Neural cell (in vitro differentiated cells): ENCODE results near the gene RYR1. TPM values are rescaled to one million over a fixed set of nuclear protein-coding genes. Genes with fewer than 3 reads are reported as not detected.

ENCODE experiments used
- H2AFZ ChIP-seq: fragments of 200-600, 300-800 bp; sonication (generic), shearing (Covaris generic); 2 replicates; pipeline ENCODE4 v1.6.0; 2014; ENCODE audit warnings: low read depth, mild to moderate bottlenecking, antibody characterized with exemption, low read length, moderate library complexity
- H3F3A ChIP-seq: fragments of 200-600 bp; shearing (Covaris generic); 2 replicates; pipeline ENCODE4 v1.6.1; 2016; ENCODE audit warnings: mild to moderate bottlenecking, moderate library complexity, mixed read lengths, antibody characterized with exemption, low read length; ENCODE audit not compliant: insufficient read depth, poor library complexity, severe bottlenecking
- H3K27ac ChIP-seq: fragments of 200-600, 300-800 bp; sonication (generic), shearing (Covaris generic); 2 replicates; pipeline ENCODE4 v1.5.1; 2014; ENCODE audit warnings: mild to moderate bottlenecking, low read length, moderate library complexity
- H3K27me3 ChIP-seq: fragments of 300-800, 200-600 bp; sonication (generic), shearing (Covaris generic); 2 replicates; pipeline ENCODE4 v1.6.0; 2014; ENCODE audit warnings: mild to moderate bottlenecking, low read depth, low read length, moderate library complexity; ENCODE audit not compliant: insufficient read depth
- H3K36me3 ChIP-seq: fragments of 300-800, 200-600 bp; sonication (generic), shearing (Covaris generic); 2 replicates; pipeline ENCODE4 v1.5.1; 2014; ENCODE audit warnings: mild to moderate bottlenecking, antibody characterized with exemption, low read length, moderate library complexity; ENCODE audit not compliant: insufficient read depth
- H3K4me2 ChIP-seq: fragments of 300-800, 200-600 bp; sonication (generic), shearing (Covaris generic); 2 replicates; pipeline ENCODE4 v1.6.0; 2014; ENCODE audit warnings: mild to moderate bottlenecking, low read length
- H3K4me3 ChIP-seq: fragments of 300-800, 200-600 bp; sonication (generic), shearing (Covaris generic); 2 replicates; pipeline ENCODE4 v1.5.1; 2014; ENCODE audit warnings: mild to moderate bottlenecking, low read length, moderate library complexity
- H3K79me2 ChIP-seq: fragments of 200-600 bp; shearing (Covaris generic); replicated peaks from 2 replicates; pipeline ENCODE4 v1.6.0; 2014; ENCODE audit warnings: mild to moderate bottlenecking, low read length, moderate library complexity; ENCODE audit not compliant: insufficient read depth
- H3K9ac ChIP-seq: fragments of 300-800, 200-600 bp; sonication (generic), shearing (Covaris generic); 2 replicates; pipeline ENCODE4 v1.6.1; 2016; ENCODE audit warnings: mild to moderate bottlenecking, low read length, mixed read lengths
- H3K9me2 ChIP-seq: fragments of 200-600 bp; shearing (Covaris generic); 2 replicates; pipeline ENCODE4 v1.6.1; 2016; ENCODE audit warnings: mild to moderate bottlenecking, low read length, mixed read lengths; ENCODE audit not compliant: insufficient read depth
- H3K9me3 ChIP-seq: fragments of 200-600, 300-800 bp; sonication (generic), shearing (Covaris generic); 2 replicates; pipeline ENCODE4 v1.6.1; 2016; ENCODE audit warnings: mild to moderate bottlenecking, mixed run types, low read length, moderate library complexity, mixed read lengths
- H4K20me1 ChIP-seq: fragments of 200-600 bp; shearing (Covaris generic); 2 replicates; pipeline ENCODE4 v1.6.1; 2016; ENCODE audit warnings: mild to moderate bottlenecking, mixed run types; ENCODE audit not compliant: insufficient read depth
- EP300 ChIP-seq: fragments of 450-650 bp; conservative IDR thresholded peaks from 2 replicates; pipeline ENCODE4 v1.6.1; 2014; ENCODE audit warnings: antibody characterized with exemption, mild to moderate bottlenecking, moderate library complexity; ENCODE audit not compliant: poor library complexity, severe bottlenecking
- EZH2 ChIP-seq: fragments of 200-600, 300-800 bp; shearing (Covaris generic), sonication (generic); IDR thresholded peaks from 2 replicates; pipeline ENCODE4 v1.6.1; 2014; ENCODE audit warnings: antibody characterized with exemption, low read length, borderline replicate concordance, mild to moderate bottlenecking; ENCODE audit not compliant: insufficient read depth, poor library complexity, severe bottlenecking
- MXI1 ChIP-seq: fragments of 450-650 bp; conservative IDR thresholded peaks from 2 replicates; pipeline ENCODE4 v1.6.1; 2014; ENCODE audit warnings: antibody characterized with exemption, mild to moderate bottlenecking; ENCODE audit not compliant: poor library complexity, severe bottlenecking
- POLR2AphosphoS5 ChIP-seq: IDR thresholded peaks from 2 replicates; pipeline ENCODE4 v1.6.1; 2012
- RAD21 ChIP-seq: fragments of 450-650 bp; conservative IDR thresholded peaks from 2 replicates; pipeline ENCODE4 v1.6.1; 2014; ENCODE audit warnings: antibody characterized with exemption, mild to moderate bottlenecking, moderate library complexity
- SMC3 ChIP-seq: fragments of 450-650 bp; conservative IDR thresholded peaks from 2 replicates; pipeline ENCODE4 v1.6.1; 2014; ENCODE audit warnings: antibody characterized with exemption, mild to moderate bottlenecking, moderate library complexity; ENCODE audit not compliant: poor library complexity
- TAF1 ChIP-seq: IDR thresholded peaks from 2 replicates; pipeline ENCODE4 v1.6.1; 2012; ENCODE audit warnings: low read depth
- polyA plus RNA-seq: library from polyadenylated mRNA; depleted of rRNA; stranded (reverse); fragments of >200 nt; gene quantifications from 2 replicates; pipeline ENCODE4 v1.2.3, GENCODE V29; 2014
- TF ChIP-seq, protein P1 (sequence below): IDR thresholded peaks from 2 replicates; pipeline ENCODE4 v1.6.1; 2012; ENCODE audit warnings: borderline replicate concordance
- TF ChIP-seq, protein P2 (sequence below): fragments of 450-650 bp; IDR thresholded peaks from 2 replicates; pipeline ENCODE4 v1.5.1; 2014; ENCODE audit warnings: antibody characterized with exemption, mild to moderate bottlenecking, moderate library complexity; ENCODE audit not compliant: poor library complexity, severe bottlenecking

The RYR1 gene
- polyA plus RNA-seq, 1 donor from 2014 or later, result 0.69 TPM

DNA sequence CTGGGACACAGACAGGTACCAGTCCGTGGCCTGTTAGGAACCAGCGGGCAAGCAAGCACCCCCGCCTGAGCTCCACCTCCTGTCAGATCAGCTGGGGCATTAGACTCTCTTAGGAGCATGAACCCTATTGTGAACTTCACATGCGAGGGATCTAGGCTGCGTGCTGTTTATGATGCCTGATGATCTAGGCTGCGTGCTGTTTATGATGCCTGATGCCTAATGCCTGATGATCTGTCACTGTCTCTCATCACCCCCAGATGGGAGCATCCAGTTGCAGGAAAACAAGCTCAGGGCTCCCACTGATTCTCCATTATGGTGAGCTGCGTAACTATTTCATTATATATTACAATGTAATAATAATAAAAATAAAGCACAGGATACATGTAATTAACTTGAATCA is 11.1 kb upstream of the RYR1 start:
- Histone ChIP-seq H3K27me3 (no peaks in the 10 kb centered on the region), H3K4me3 (no peak overlapping the region), H3K36me3 (no peaks in the 10 kb centered on the region), H3F3A (no peaks in the 10 kb centered on the region), H3K9me3 (no peaks in the 10 kb centered on the region), H3K79me2 (no peaks in the 10 kb centered on the region), H3K9ac (no peak overlapping the region), H3K4me2 (no peak overlapping the region), H4K20me1 (no peaks in the 10 kb centered on the region), H3K27ac (no peak overlapping the region), H2AFZ (no peak overlapping the region), H3K9me2 (no peaks in the 10 kb centered on the region)
- no peak for TF ChIP-seq POLR2AphosphoS5
- no peak for TF ChIP-seq RAD21
- no peak for TF ChIP-seq SMC3
- TF ChIP-seq, protein P1, sequence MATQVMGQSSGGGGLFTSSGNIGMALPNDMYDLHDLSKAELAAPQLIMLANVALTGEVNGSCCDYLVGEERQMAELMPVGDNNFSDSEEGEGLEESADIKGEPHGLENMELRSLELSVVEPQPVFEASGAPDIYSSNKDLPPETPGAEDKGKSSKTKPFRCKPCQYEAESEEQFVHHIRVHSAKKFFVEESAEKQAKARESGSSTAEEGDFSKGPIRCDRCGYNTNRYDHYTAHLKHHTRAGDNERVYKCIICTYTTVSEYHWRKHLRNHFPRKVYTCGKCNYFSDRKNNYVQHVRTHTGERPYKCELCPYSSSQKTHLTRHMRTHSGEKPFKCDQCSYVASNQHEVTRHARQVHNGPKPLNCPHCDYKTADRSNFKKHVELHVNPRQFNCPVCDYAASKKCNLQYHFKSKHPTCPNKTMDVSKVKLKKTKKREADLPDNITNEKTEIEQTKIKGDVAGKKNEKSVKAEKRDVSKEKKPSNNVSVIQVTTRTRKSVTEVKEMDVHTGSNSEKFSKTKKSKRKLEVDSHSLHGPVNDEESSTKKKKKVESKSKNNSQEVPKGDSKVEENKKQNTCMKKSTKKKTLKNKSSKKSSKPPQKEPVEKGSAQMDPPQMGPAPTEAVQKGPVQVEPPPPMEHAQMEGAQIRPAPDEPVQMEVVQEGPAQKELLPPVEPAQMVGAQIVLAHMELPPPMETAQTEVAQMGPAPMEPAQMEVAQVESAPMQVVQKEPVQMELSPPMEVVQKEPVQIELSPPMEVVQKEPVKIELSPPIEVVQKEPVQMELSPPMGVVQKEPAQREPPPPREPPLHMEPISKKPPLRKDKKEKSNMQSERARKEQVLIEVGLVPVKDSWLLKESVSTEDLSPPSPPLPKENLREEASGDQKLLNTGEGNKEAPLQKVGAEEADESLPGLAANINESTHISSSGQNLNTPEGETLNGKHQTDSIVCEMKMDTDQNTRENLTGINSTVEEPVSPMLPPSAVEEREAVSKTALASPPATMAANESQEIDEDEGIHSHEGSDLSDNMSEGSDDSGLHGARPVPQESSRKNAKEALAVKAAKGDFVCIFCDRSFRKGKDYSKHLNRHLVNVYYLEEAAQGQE, result no peak
- TF ChIP-seq TAF1, result no peak
- TF ChIP-seq, protein P2, sequence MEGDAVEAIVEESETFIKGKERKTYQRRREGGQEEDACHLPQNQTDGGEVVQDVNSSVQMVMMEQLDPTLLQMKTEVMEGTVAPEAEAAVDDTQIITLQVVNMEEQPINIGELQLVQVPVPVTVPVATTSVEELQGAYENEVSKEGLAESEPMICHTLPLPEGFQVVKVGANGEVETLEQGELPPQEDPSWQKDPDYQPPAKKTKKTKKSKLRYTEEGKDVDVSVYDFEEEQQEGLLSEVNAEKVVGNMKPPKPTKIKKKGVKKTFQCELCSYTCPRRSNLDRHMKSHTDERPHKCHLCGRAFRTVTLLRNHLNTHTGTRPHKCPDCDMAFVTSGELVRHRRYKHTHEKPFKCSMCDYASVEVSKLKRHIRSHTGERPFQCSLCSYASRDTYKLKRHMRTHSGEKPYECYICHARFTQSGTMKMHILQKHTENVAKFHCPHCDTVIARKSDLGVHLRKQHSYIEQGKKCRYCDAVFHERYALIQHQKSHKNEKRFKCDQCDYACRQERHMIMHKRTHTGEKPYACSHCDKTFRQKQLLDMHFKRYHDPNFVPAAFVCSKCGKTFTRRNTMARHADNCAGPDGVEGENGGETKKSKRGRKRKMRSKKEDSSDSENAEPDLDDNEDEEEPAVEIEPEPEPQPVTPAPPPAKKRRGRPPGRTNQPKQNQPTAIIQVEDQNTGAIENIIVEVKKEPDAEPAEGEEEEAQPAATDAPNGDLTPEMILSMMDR, result no peak
- no peak for TF ChIP-seq EZH2
- no peak for TF ChIP-seq MXI1
- no peak for TF ChIP-seq EP300

DNA sequence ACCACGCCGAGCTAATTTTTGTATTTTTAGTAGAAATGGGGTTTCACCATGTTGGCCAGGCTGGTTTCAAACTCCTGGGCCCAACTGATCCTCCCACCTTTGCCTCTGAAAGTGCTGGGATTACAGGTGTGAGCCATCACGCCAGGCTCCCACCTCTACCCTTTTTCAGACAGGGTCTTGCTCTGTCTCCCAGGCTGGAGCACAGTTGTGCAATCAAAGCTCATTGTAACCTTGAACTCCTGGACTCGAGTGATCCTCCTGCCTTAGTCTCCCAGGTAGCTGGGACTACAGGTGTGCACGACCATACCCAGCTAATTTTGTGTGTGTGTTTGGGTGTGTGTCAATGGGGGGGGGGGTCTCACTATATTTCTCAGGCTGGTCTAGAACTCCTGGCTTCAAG is 9.2 kb upstream of the RYR1 start:
- TF ChIP-seq, protein P1, result no peak
- no peak for TF ChIP-seq EP300
- no peak for TF ChIP-seq MXI1
- TF ChIP-seq EZH2, result no peak
- TF ChIP-seq, protein P2, result no peak
- no peak for TF ChIP-seq POLR2AphosphoS5
- TF ChIP-seq TAF1, result no peak
- no peak for TF ChIP-seq SMC3
- TF ChIP-seq RAD21, result no peak
- no peak overlapping the region for H3K4me3 ChIP-seq
- H3K9me3 ChIP-seq, result no peaks in the 10 kb centered on the region
- H3K9ac ChIP-seq, result no peak overlapping the region
- H3F3A ChIP-seq, result no peaks in the 10 kb centered on the region
- no peak overlapping the region for H2AFZ ChIP-seq
- H3K9me2 ChIP-seq, result no peaks in the 10 kb centered on the region
- no peaks in the 10 kb centered on the region for H3K79me2 ChIP-seq
- no peaks in the 10 kb centered on the region for H4K20me1 ChIP-seq
- H3K27ac ChIP-seq, result no peak overlapping the region
- H3K4me2 ChIP-seq, result no peak overlapping the region
- no peaks in the 10 kb centered on the region for H3K36me3 ChIP-seq
- no peaks in the 10 kb centered on the region for H3K27me3 ChIP-seq
